DOHH2 (cell line): ENCODE data around the gene SNRPA1.

Experiments
- H3F3A ChIP-seq: fragments of 200-600 bp; sonication (generic), shearing (Covaris generic); 2 replicates; pipeline ENCODE4 v1.6.0; 2016; ENCODE audit warnings: antibody characterized with exemption, mild to moderate bottlenecking; ENCODE audit not compliant: control insufficient read depth, insufficient read depth
- H3K27ac ChIP-seq: fragments of 200-600 bp; sonication (generic); 2 replicates; pipeline ENCODE4 v1.5.1; 2014; ENCODE audit warnings: low read depth, mild to moderate bottlenecking, low read length, moderate library complexity
- H3K27me3 ChIP-seq: fragments of 200-600 bp; sonication (generic); 2 replicates; pipeline ENCODE4 v1.6.1; 2014; ENCODE audit warnings: mild to moderate bottlenecking, low read length, mixed read lengths; ENCODE audit not compliant: control insufficient read depth
- H3K36me3 ChIP-seq: fragments of 200-600 bp; sonication (generic); 2 replicates; pipeline ENCODE4 v1.6.1; 2014; ENCODE audit warnings: mild to moderate bottlenecking, low read length, moderate library complexity, mixed read lengths; ENCODE audit not compliant: control insufficient read depth
- H3K4me1 ChIP-seq: fragments of 200-600 bp; sonication (generic); 2 replicates; pipeline ENCODE4 v1.6.1; 2014; ENCODE audit warnings: mild to moderate bottlenecking, low read length, mixed read lengths; ENCODE audit not compliant: control insufficient read depth
- H3K4me2 ChIP-seq: fragments of 200-600 bp; sonication (generic); 2 replicates; pipeline ENCODE4 v1.6.0; 2014; ENCODE audit warnings: mild to moderate bottlenecking, low read length, moderate library complexity
- H3K4me3 ChIP-seq: fragments of 200-600 bp; sonication (generic); 2 replicates; pipeline ENCODE4 v1.5.1; 2014; ENCODE audit warnings: mild to moderate bottlenecking, low read length, mixed read lengths
- H3K79me2 ChIP-seq: fragments of 200-600 bp; sonication (generic); 2 replicates; pipeline ENCODE4 v1.6.1; 2014; ENCODE audit warnings: mild to moderate bottlenecking, low read length, mixed read lengths; ENCODE audit not compliant: control insufficient read depth
- H3K9me2 ChIP-seq: fragments of 200-600 bp; sonication (generic); replicated peaks from 2 replicates; pipeline ENCODE4 v1.6.1; 2014; ENCODE audit warnings: mild to moderate bottlenecking, low read length, mixed read lengths; ENCODE audit not compliant: control insufficient read depth
- H3K9me3 ChIP-seq: fragments of 200-600 bp; sonication (generic); 2 replicates; pipeline ENCODE4 v1.6.1; 2014; ENCODE audit warnings: antibody characterized with exemption, low read length, mixed read lengths; ENCODE audit not compliant: control insufficient read depth, insufficient read depth
- H4K20me1 ChIP-seq: fragments of 200-600 bp; sonication (generic); 2 replicates; pipeline ENCODE4 v1.6.0; 2014; ENCODE audit warnings: low read depth, mild to moderate bottlenecking, antibody characterized with exemption, low read length, moderate library complexity; ENCODE audit not compliant: control insufficient read depth, insufficient read depth
- EZH2phosphoT487 ChIP-seq: fragments of 200-600 bp; sonication (generic); IDR thresholded peaks from 2 replicates; pipeline ENCODE4 v1.6.1; 2017; ENCODE audit warnings: borderline replicate concordance, mild to moderate bottlenecking, antibody characterized with exemption, low read length, moderate library complexity, mixed read lengths
- TF ChIP-seq, protein P1 (sequence below): fragments of 200-600 bp; sonication (generic); IDR thresholded peaks from one replicate; pipeline ENCODE4 v1.5.1; 2014; ENCODE audit warnings: antibody characterized with exemption, mild to moderate bottlenecking, low read depth, low read length; ENCODE audit not compliant: poor library complexity, severe bottlenecking

The SNRPA1 gene

DNA sequence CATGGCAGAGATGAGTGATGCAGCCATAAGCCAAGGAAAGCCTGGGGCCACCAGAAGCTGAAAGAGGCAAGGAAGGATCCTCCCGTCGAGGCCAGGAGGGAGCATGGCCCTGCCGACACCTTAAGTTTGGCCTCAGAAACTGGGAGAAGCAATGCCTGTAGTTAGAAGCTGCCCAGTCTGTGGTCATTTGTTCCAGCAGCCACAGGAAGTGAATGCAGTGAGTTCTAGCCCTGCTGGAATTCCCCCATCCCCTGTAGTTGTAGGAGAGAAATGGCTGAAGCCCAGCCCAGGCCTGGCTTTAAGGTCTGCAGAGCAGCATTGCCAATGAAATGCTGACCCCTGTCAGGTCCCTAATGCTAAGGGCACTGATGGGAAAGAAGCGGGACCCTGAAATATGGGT is 31.0 kb downstream of the SNRPA1 start:
- Histone ChIP-seq H3K36me3 (no peaks in the 10 kb centered on the region), H3K4me2 (no peak overlapping the region)
- no peak for TF ChIP-seq EZH2phosphoT487
- TF ChIP-seq, protein P1, sequence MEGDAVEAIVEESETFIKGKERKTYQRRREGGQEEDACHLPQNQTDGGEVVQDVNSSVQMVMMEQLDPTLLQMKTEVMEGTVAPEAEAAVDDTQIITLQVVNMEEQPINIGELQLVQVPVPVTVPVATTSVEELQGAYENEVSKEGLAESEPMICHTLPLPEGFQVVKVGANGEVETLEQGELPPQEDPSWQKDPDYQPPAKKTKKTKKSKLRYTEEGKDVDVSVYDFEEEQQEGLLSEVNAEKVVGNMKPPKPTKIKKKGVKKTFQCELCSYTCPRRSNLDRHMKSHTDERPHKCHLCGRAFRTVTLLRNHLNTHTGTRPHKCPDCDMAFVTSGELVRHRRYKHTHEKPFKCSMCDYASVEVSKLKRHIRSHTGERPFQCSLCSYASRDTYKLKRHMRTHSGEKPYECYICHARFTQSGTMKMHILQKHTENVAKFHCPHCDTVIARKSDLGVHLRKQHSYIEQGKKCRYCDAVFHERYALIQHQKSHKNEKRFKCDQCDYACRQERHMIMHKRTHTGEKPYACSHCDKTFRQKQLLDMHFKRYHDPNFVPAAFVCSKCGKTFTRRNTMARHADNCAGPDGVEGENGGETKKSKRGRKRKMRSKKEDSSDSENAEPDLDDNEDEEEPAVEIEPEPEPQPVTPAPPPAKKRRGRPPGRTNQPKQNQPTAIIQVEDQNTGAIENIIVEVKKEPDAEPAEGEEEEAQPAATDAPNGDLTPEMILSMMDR = no peak

GRCh38 chr15:101262551-101262950 is 32.5 kb downstream of the SNRPA1 start:
- no peak for TF ChIP-seq EZH2phosphoT487
- TF ChIP-seq, protein P1 = no peak
- peaks cover 22% of the 10 kb centered on the region for H3K27me3 ChIP-seq
- H3K4me3 ChIP-seq = no peak overlapping the region
- no peaks in the 10 kb centered on the region for H3K9me3 ChIP-seq
- H3F3A ChIP-seq = no peaks in the 10 kb centered on the region
- H3K4me1 ChIP-seq = no peaks in the 10 kb centered on the region
- H3K9me2 ChIP-seq = no peaks in the 10 kb centered on the region
- H3K4me2 ChIP-seq = no peak overlapping the region
- H3K36me3 ChIP-seq = no peaks in the 10 kb centered on the region
- no peaks in the 10 kb centered on the region for H4K20me1 ChIP-seq
- H3K27ac ChIP-seq = no peak overlapping the region
- H3K79me2 ChIP-seq = no peaks in the 10 kb centered on the region

More for the DNA sequence above, 31.0 kb downstream of the SNRPA1 start:
- Histone ChIP-seq H3K9me3 (no peaks in the 10 kb centered on the region), H4K20me1 (no peaks in the 10 kb centered on the region), H3K27me3 (peaks cover 19% of the 10 kb centered on the region), H3F3A (no peaks in the 10 kb centered on the region), H3K4me3 (no peak overlapping the region), H3K27ac (no peak overlapping the region), H3K79me2 (no peaks in the 10 kb centered on the region), H3K9me2 (no peaks in the 10 kb centered on the region), H3K4me1 (no peaks in the 10 kb centered on the region)

- H3K27ac ChIP-seq = no peak overlapping the region
- no peaks in the 10 kb centered on the region for H3K9me2 ChIP-seq
- no peaks in the 10 kb centered on the region for H3K9me3 ChIP-seq
- H3K27me3 ChIP-seq = peaks cover 31% of the 10 kb centered on the region
- H3K79me2 ChIP-seq = no peaks in the 10 kb centered on the region
- no peak overlapping the region for H3K4me3 ChIP-seq
- H3K36me3 ChIP-seq = no peaks in the 10 kb centered on the region
- no peaks in the 10 kb centered on the region for H3F3A ChIP-seq
- H3K4me1 ChIP-seq = no peaks in the 10 kb centered on the region
- H4K20me1 ChIP-seq = no peaks in the 10 kb centered on the region
- no peak overlapping the region for H3K4me2 ChIP-seq
- TF ChIP-seq, protein P1 = peak; percentile 90
- TF ChIP-seq EZH2phosphoT487 = no peak
Observed at GRCh38 chr15:101258238-101259144, 36.6 kb downstream of the SNRPA1 start.
